ENCODE results near the gene JUNB. TPM values are rescaled to one million over a fixed set of nuclear protein-coding genes. Genes with fewer than 3 reads are reported as not detected.
A peak's percentile ranks its signal among the peaks of the same experiment; 100 is the strongest.

JUNB gene
- total and polyA plus RNA-seq, 2 of the 13 experiments (the other 11 are each of a cell fraction or from before 2014, with no cell fraction given), result 7.7 to 8.2 TPM

GRCh38 chr19:12779162-12779993 lies 11.9 kb upstream of the JUNB start (continued):
- TF ChIP-seq HBP1 (CRISPR knock-in tag; IDR thresholded peaks at IDR 0.05; ENCODE audit: low read depth), result 0 out of 2 replicates have a peak, but pooled peaks have one; percentile 29
- peak; percentile 41; the same call in 1 of the 2 replicates for TF ChIP-seq CEBPB (IDR thresholded peaks at IDR 0.05; ENCODE audit: borderline replicate concordance, low read depth, low read length)
- TF ChIP-seq UBTF (CRISPR knock-in tag; IDR thresholded peaks at IDR 0.05), result 0 out of 2 replicates have a peak, but pooled peaks have one; percentile 40
- peak; percentile 20; the same call in 1 of the 2 replicates for TF ChIP-seq CREM (IDR thresholded peaks at IDR 0.05)
- TF ChIP-seq CREM (CRISPR knock-in tag; IDR thresholded peaks at IDR 0.05), result no peak
- TF ChIP-seq NCOA2 (CRISPR knock-in tag; IDR thresholded peaks at IDR 0.05), result peak; percentile 15; the same call in 1 of the 2 replicates
- TF ChIP-seq EP300 (IDR thresholded peaks at IDR 0.05; ENCODE audit: low read depth in 2 of 2, low read length in 2 of 2), result no peak
- 0 out of 2 replicates have a peak, but pooled peaks have one; percentile 22 for TF ChIP-seq EP300 (CRISPR knock-in tag; IDR thresholded peaks at IDR 0.05; ENCODE audit: borderline replicate concordance)
- TF ChIP-seq ZNF460 (CRISPR knock-in tag; IDR thresholded peaks at IDR 0.05; ENCODE audit: borderline replicate concordance), result no peak
- TF ChIP-seq MLXIP (CRISPR knock-in tag; IDR thresholded peaks at IDR 0.05; ENCODE audit: borderline replicate concordance), result no peak
- 0 out of 2 replicates have a peak, but pooled peaks have one; percentile 15 for TF ChIP-seq MAX (IDR thresholded peaks at IDR 0.05)
- peak; percentile 64; the same call in 1 of the 2 replicates for TF ChIP-seq ZNF430 (CRISPR knock-in tag; IDR thresholded peaks at IDR 0.05)
- no peak for TF ChIP-seq ZNF280D (CRISPR knock-in tag; IDR thresholded peaks at IDR 0.05)
- peak; percentile 47; the same call in 1 of the 2 replicates for TF ChIP-seq ZNF670 (CRISPR knock-in tag; IDR thresholded peaks at IDR 0.05; ENCODE audit: borderline replicate concordance)
- no peak for TF ChIP-seq THAP11 (CRISPR knock-in tag; IDR thresholded peaks at IDR 0.05)
- TF ChIP-seq TFAP4 (IDR thresholded peaks at IDR 0.05; ENCODE audit: borderline replicate concordance, low read depth), result peak; percentile 73; the same call in 1 of the 2 replicates

All from HepG2 (cell line).